Neural cell (in vitro differentiated cells): ENCODE results near the gene MARCHF9.

Experiments used
- CTCF ChIP-seq: fragments of 450-650 bp; IDR thresholded peaks from 2 replicates; pipeline ENCODE4 v1.5.1; 2014; ENCODE audit warnings: antibody characterized with exemption, mild to moderate bottlenecking, moderate library complexity; ENCODE audit not compliant: poor library complexity, severe bottlenecking
- EZH2 ChIP-seq: fragments of 200-600, 300-800 bp; shearing (Covaris generic), sonication (generic); IDR thresholded peaks from 2 replicates; pipeline ENCODE4 v1.6.1; 2014; ENCODE audit warnings: antibody characterized with exemption, low read length, borderline replicate concordance, mild to moderate bottlenecking; ENCODE audit not compliant: insufficient read depth, poor library complexity, severe bottlenecking
- REST ChIP-seq: IDR thresholded peaks from 2 replicates; pipeline ENCODE4 v1.6.1; 2012; ENCODE audit warnings: borderline replicate concordance
- SMC3 ChIP-seq: fragments of 450-650 bp; conservative IDR thresholded peaks from 2 replicates; pipeline ENCODE4 v1.6.1; 2014; ENCODE audit warnings: antibody characterized with exemption, mild to moderate bottlenecking, moderate library complexity; ENCODE audit not compliant: poor library complexity

GRCh38 chr12:57795354-57795753 is 40.5 kb downstream of the MARCHF9 start:
- TF ChIP-seq CTCF (no peak), EZH2 (no peak), REST (no peak), SMC3 (no peak)
